Endothelial cell of hepatic sinusoid (primary cell): ENCODE measurements around the gene CWC15.
"Not testable (repeated sequence)": the region's sequence is repeated elsewhere in the genome, so short reads cannot be mapped to it uniquely, and the experiment has no call there.

Experiments
- in situ Hi-C: cut with HindIII; loops from 2 replicates; pipeline ENCODE4 v1.10.0; 2017; ENCODE audit warnings: low sequenced_read_pairs

CWC15 gene

GRCh38 chr11:94956963-94957362 is 16.4 kb downstream of the CWC15 start:
- in situ Hi-C loops: no loop called here

- in situ Hi-C loops: no loop called here
These were observed 18.6 kb downstream of the CWC15 start for GRCh38 chr11:94954753-94955152.

- in situ Hi-C loops: no loop called here
These were observed 25.2 kb downstream of the CWC15 start for GRCh38 chr11:94948070-94948617.

GRCh38 chr11:94946812-94947211 is 26.5 kb downstream of the CWC15 start:
- in situ Hi-C loops: no loop called here

- in situ Hi-C loops: no loop called here
These were observed 32.2 kb downstream of the CWC15 start for GRCh38 chr11:94941131-94941530.

GRCh38 chr11:94939346-94939745 is 34.0 kb downstream of the CWC15 start:
- in situ Hi-C loops: no loop called here

GRCh38 chr11:94938095-94939055 is 35.0 kb downstream of the CWC15 start:
- in situ Hi-C loops: no loop called here

- in situ Hi-C loops: no loop called here
These were observed 38.5 kb downstream of the CWC15 start for GRCh38 chr11:94934846-94935245.

- in situ Hi-C loops: no loop called here
These were observed 39.0 kb downstream of the CWC15 start for GRCh38 chr11:94934362-94934761.

- in situ Hi-C loops: no loop called here
These were observed 39.9 kb downstream of the CWC15 start for GRCh38 chr11:94933223-94934130.

GRCh38 chr11:94932503-94932902 is 40.9 kb downstream of the CWC15 start:
- in situ Hi-C loops: no loop called here

- in situ Hi-C loops: not testable (repeated sequence)
These were observed 41.3 kb downstream of the CWC15 start for GRCh38 chr11:94932072-94932471.

GRCh38 chr11:94928117-94928990 is 45.0 kb downstream of the CWC15 start:
- in situ Hi-C loops: no loop called here

GRCh38 chr11:94926698-94927237 is 46.6 kb downstream of the CWC15 start:
- in situ Hi-C loops: no loop called here

- in situ Hi-C loops: no loop called here
These were observed 47.1 kb downstream of the CWC15 start for GRCh38 chr11:94926271-94926625.

GRCh38 chr11:94925422-94926270 is 47.7 kb downstream of the CWC15 start:
- in situ Hi-C loops: no loop called here

- in situ Hi-C loops: no loop called here
These were observed 48.7 kb downstream of the CWC15 start for GRCh38 chr11:94924612-94925011.

GRCh38 chr11:94924171-94924572 is 49.2 kb downstream of the CWC15 start:
- in situ Hi-C loops: no loop called here

GRCh38 chr11:94923004-94923334 is 50.4 kb downstream of the CWC15 start:
- in situ Hi-C loops: no loop called here
